T-helper 1 cell treated with Interleukin-12 subunit alpha and Interleukin-12 subunit beta and Interleukin-4 antibody, amounts not matched to agents 30 μg/mL and 1 μg/mL, for 36 hours (primary cell): ENCODE measurements around the gene EXOC4.

Experiments used
- H3K27ac Mint-ChIP-seq: one replicate; pipeline ENCODE4 v1.8.0; 2021; ENCODE audit warnings: mild to moderate bottlenecking, mixed read lengths
- H3K27me3 Mint-ChIP-seq: one replicate; pipeline ENCODE4 v1.8.0; 2021; ENCODE audit warnings: low read depth, mixed read lengths
- H3K36me3 Mint-ChIP-seq: one replicate; pipeline ENCODE4 v1.8.0; 2021; ENCODE audit warnings: low read depth, mixed read lengths
- H3K4me1 Mint-ChIP-seq: one replicate; pipeline ENCODE4 v1.8.0; 2021; ENCODE audit warnings: low read depth, mixed read lengths
- H3K4me3 Mint-ChIP-seq: one replicate; pipeline ENCODE4 v1.8.0; 2021; ENCODE audit warnings: mild to moderate bottlenecking, moderate library complexity, mixed read lengths
- H3K9me3 Mint-ChIP-seq: one replicate; pipeline ENCODE4 v1.8.0; 2021; ENCODE audit warnings: mixed read lengths

Gene EXOC4

GRCh38 chr7:133850497-133851280 is 597.8 kb downstream of the EXOC4 start:
- Mint-ChIP-seq H3K4me1 (no peaks in the 10 kb centered on the region), H3K4me3 (no peak overlapping the region), H3K27ac (no peak overlapping the region), H3K36me3 (no peaks in the 10 kb centered on the region), H3K27me3 (no peaks in the 10 kb centered on the region), H3K9me3 (no peaks in the 10 kb centered on the region)

GRCh38 chr7:133851411-133851810 is 598.5 kb downstream of the EXOC4 start:
- H3K4me3 Mint-ChIP-seq: no peak overlapping the region
- no peaks in the 10 kb centered on the region for H3K9me3 Mint-ChIP-seq
- no peak overlapping the region for H3K27ac Mint-ChIP-seq
- no peaks in the 10 kb centered on the region for H3K27me3 Mint-ChIP-seq
- H3K36me3 Mint-ChIP-seq: no peaks in the 10 kb centered on the region
- no peaks in the 10 kb centered on the region for H3K4me1 Mint-ChIP-seq

GRCh38 chr7:133853706-133854276 is 600.9 kb downstream of the EXOC4 start:
- Mint-ChIP-seq H3K36me3 (no peaks in the 10 kb centered on the region), H3K27me3 (no peaks in the 10 kb centered on the region), H3K4me3 (no peak overlapping the region), H3K27ac (no peak overlapping the region), H3K4me1 (no peaks in the 10 kb centered on the region), H3K9me3 (no peaks in the 10 kb centered on the region)

GRCh38 chr7:133854739-133855138 is 601.9 kb downstream of the EXOC4 start:
- Mint-ChIP-seq H3K27me3 (no peaks in the 10 kb centered on the region), H3K27ac (no peak overlapping the region), H3K9me3 (no peaks in the 10 kb centered on the region), H3K4me1 (no peaks in the 10 kb centered on the region), H3K36me3 (no peaks in the 10 kb centered on the region), H3K4me3 (no peak overlapping the region)

DNA sequence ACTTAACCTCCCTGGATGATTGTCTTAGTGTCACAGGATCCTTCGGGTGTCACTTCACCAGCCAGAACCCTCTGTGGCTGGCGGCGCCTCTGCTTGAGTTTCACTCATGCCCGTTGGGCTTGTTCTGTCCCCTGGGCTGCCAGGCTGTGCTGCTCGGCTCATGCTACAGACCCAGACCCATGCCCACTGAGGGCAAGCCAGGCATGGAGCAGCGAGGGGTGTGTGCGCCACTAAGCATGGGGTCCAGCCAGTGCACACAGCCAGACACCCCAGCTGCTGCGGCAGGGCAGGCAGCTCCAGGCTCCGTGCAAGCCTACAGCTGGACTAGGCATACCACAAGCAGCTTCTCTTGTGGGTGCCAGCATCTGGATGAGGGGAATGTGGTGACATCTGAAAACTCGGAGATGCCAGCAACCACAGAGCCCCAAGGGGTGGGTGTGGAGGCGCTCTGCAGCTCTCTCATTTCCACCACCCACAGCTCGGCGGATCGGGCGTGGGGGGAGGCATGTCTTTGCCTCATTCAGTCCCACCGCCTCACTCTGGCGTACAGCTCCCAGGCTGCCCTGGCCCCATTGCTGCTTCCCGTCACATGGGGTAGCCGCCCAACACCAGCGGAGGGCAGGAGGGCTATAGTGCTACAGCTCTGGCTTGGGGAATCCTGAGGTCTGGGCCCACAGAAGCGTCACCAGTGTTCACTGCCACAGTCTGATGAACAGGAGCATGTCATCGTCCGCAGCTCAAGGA is 604.7 kb downstream of the EXOC4 start:
- Mint-ChIP-seq H3K27me3 (no peaks in the 10 kb centered on the region), H3K36me3 (no peaks in the 10 kb centered on the region), H3K4me3 (no peak overlapping the region), H3K27ac (no peak overlapping the region), H3K4me1 (no peaks in the 10 kb centered on the region), H3K9me3 (no peaks in the 10 kb centered on the region)

DNA sequence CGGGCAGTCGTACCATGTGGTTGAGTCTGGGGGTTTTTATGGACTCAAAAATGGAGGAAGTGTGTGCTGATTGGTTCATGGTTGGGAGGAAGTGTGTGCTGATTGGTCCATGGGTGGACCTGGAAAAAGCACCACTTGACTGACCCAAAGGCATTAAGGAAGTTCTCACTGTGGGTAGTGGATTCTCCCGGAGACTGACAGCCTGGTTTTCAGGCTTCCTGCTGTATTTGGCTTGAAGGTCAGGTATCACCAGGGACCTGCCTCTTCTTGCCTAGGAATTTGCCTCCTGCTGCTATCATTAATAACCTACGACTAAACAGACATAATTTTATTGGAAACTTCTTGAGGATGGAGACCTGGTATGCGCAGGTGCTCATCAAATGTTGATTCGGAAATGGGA is 605.4 kb downstream of the EXOC4 start:
- no peaks in the 10 kb centered on the region for H3K4me1 Mint-ChIP-seq
- H3K27ac Mint-ChIP-seq: no peak overlapping the region
- no peaks in the 10 kb centered on the region for H3K9me3 Mint-ChIP-seq
- no peaks in the 10 kb centered on the region for H3K36me3 Mint-ChIP-seq
- no peaks in the 10 kb centered on the region for H3K27me3 Mint-ChIP-seq
- H3K4me3 Mint-ChIP-seq: no peak overlapping the region

GRCh38 chr7:133859231-133859630 is 606.4 kb downstream of the EXOC4 start:
- H3K4me3 Mint-ChIP-seq: no peak overlapping the region
- H3K9me3 Mint-ChIP-seq: no peaks in the 10 kb centered on the region
- H3K27ac Mint-ChIP-seq: no peak overlapping the region
- no peaks in the 10 kb centered on the region for H3K36me3 Mint-ChIP-seq
- H3K27me3 Mint-ChIP-seq: no peaks in the 10 kb centered on the region
- H3K4me1 Mint-ChIP-seq: no peaks in the 10 kb centered on the region

- Mint-ChIP-seq H3K9me3 (no peaks in the 10 kb centered on the region), H3K36me3 (no peaks in the 10 kb centered on the region), H3K4me3 (no peak overlapping the region), H3K4me1 (no peaks in the 10 kb centered on the region), H3K27me3 (no peaks in the 10 kb centered on the region), H3K27ac (no peak overlapping the region)
Measured at GRCh38 chr7:133859871-133860450, 607.1 kb downstream of the EXOC4 start.

DNA sequence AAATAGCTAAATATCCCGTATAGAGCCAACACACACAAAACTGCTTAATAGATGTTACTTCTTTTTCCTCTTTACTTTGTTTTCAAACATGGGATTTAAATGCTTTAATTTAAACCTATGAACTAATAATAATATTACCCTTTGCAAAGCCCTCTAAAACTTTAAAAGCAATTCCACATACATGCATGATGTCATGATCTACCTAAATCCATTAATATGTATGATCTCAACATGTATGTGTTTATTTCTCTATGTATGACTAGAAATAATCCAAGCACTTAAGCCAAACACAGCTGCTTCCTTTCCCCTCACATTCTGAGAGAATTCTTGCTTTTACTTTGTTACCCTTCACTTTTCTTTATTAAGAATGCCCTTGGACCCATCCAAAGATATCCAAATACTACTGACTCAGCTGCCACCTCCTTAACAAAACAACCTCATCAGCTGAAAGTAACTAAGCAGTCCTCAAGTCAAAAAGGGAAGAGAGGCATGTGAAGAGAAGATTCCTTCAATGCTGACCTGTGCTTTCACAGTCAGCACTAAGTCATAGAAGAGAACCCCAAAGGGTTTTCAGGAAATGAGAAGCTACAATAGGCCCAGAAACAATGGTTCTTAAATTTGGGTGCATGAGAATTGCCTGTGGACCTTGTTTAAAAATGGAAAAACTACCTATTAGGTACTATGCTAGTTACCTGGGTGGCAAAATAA is 607.9 kb downstream of the EXOC4 start:
- H3K9me3 Mint-ChIP-seq: no peaks in the 10 kb centered on the region
- H3K27me3 Mint-ChIP-seq: no peaks in the 10 kb centered on the region
- no peaks in the 10 kb centered on the region for H3K4me1 Mint-ChIP-seq
- H3K36me3 Mint-ChIP-seq: no peaks in the 10 kb centered on the region
- H3K27ac Mint-ChIP-seq: no peak overlapping the region
- H3K4me3 Mint-ChIP-seq: no peak overlapping the region

- Mint-ChIP-seq H3K36me3 (no peaks in the 10 kb centered on the region), H3K4me1 (no peaks in the 10 kb centered on the region), H3K4me3 (no peak overlapping the region), H3K9me3 (no peaks in the 10 kb centered on the region), H3K27me3 (no peaks in the 10 kb centered on the region), H3K27ac (no peak overlapping the region)
Measured at GRCh38 chr7:133861876-133862275, 609.0 kb downstream of the EXOC4 start.

GRCh38 chr7:133863362-133864061 is 610.6 kb downstream of the EXOC4 start:
- Mint-ChIP-seq H3K4me1 (no peaks in the 10 kb centered on the region), H3K9me3 (no peaks in the 10 kb centered on the region), H3K4me3 (no peak overlapping the region), H3K27ac (no peak overlapping the region), H3K36me3 (no peaks in the 10 kb centered on the region), H3K27me3 (no peaks in the 10 kb centered on the region)

- no peak overlapping the region for H3K4me3 Mint-ChIP-seq
Measured at GRCh38 chr7:133869556-133869955, 616.7 kb downstream of the EXOC4 start.

GRCh38 chr7:133871757-133872156 is 618.9 kb downstream of the EXOC4 start:
- no peaks in the 10 kb centered on the region for H3K9me3 Mint-ChIP-seq
- peaks cover 9% of the 10 kb centered on the region for H3K4me1 Mint-ChIP-seq
- no peaks in the 10 kb centered on the region for H3K36me3 Mint-ChIP-seq
- no peak overlapping the region for H3K27ac Mint-ChIP-seq
- H3K27me3 Mint-ChIP-seq: no peaks in the 10 kb centered on the region
- no peak overlapping the region for H3K4me3 Mint-ChIP-seq

More at GRCh38 chr7:133869556-133869955, 616.7 kb downstream of the EXOC4 start:
- H3K27ac Mint-ChIP-seq: no peak overlapping the region
- H3K27me3 Mint-ChIP-seq: no peaks in the 10 kb centered on the region
- H3K36me3 Mint-ChIP-seq: no peaks in the 10 kb centered on the region
- peaks cover 5% of the 10 kb centered on the region for H3K4me1 Mint-ChIP-seq
- no peaks in the 10 kb centered on the region for H3K9me3 Mint-ChIP-seq

DNA sequence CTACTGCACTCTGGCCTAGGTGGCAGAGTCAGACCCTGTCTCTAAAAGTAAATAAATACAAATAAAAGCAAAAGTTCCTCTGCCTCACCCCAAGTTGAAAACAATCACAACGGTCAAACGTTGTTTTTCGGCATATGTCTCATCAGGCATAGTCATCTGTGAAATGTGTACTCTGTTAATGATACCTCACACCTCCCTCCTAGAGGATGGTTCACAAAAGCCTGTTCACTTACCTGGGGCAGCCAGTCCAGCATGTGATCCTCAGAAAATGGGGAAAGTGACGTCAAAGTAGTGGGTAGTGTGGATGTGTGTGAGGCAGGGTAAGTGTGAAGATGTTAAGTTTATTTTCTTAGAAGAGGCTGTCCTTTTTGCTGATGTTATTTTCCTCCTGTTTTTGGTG is 620.3 kb downstream of the EXOC4 start:
- H3K27ac Mint-ChIP-seq: no peak overlapping the region
- H3K4me1 Mint-ChIP-seq: peaks cover 9% of the 10 kb centered on the region
- no peak overlapping the region for H3K4me3 Mint-ChIP-seq
- H3K27me3 Mint-ChIP-seq: no peaks in the 10 kb centered on the region
- H3K9me3 Mint-ChIP-seq: no peaks in the 10 kb centered on the region
- no peaks in the 10 kb centered on the region for H3K36me3 Mint-ChIP-seq
